LoVo (cell line): Measurements from ENCODE around the gene THSD7B.

Source experiments
- DNase-seq: peaks from one replicate; pipeline ENCODE4 v3.0.0-alpha.2; 2016; ENCODE audit warnings: low spot score

Gene THSD7B

DNA sequence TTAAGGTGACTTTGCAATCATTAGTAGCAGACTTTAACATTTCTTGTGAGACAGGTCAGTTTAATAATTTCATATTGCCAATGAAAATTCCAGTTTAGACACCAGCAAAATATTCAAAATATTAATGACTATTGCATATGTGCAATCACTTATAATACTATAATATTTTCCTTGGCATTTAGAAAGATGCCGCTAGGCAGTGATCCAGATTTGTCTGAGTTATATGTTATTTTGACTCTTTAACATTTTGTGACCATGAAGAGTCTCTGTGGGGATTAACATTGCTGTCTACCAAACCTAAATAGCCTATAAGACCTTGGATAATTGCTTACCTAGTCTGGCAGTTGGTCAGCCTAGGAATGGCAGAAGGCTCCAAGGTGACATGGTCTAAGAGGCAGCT lies 389.6 kb downstream of the THSD7B start:
- no peak for DNase-seq

DNA sequence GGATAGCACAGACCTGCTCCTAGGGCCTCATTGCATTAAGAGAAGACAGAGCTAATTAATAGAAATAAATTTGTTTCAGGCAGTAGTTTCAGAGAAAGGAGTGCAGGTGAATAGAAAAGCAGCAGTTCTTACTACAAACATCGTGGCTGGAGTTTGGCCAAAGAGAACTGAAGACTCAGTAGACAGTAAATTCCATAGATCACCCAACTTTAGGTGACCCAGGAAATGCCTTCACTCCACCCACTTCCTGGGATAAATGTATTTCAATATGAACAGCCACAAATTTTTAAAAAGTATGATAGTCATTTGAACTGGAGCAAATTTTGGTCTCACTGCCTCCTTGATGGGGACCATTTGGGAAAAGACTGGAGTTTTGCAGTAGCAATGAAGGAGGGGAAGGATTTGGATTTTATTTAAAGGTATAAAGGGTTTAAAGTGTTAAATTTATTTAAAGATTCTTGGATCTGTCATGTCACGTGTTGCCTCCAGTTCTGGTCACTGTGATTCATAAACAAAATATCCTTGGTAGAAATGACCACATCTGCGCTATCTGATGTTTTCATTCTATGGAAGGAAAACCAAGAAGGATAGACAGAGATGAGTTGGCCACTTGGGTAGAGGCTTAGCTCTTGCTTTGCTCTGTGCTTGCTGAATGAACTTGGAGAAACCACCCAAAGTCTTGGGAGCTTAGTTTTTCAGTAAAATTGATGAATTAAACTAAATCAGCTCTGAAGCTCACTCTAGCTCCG lies 390.2 kb downstream of the THSD7B start:
- no peak for DNase-seq

DNA sequence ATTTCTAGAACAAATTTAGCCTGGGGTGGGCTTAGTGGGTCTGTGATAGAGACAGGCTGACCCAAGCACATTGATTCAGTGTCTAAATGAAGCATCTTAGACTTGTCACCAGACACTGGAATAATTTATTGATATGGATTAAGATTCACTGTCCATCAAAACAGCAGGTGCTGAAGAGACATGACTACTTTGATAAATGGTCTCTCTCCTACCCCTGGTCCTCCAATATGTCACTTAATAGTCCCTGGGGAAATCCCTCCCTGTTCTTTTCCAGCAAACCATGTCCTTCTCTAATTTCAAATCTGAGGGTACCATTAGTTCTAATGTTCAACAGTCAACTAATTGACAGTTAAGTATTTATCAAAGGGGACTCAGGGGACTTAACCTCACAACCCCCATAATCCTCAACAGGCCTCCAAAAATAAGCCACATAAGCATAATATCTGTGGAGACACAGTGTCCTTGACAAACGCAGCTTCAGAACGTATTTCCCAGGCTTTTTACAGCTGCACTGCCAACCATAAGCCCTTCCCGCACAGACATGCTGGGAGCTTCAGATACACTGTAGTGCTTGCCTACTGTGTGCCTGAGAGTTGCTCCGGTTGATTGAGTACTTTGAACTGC lies 391.0 kb downstream of the THSD7B start:
- no peak for DNase-seq

DNA sequence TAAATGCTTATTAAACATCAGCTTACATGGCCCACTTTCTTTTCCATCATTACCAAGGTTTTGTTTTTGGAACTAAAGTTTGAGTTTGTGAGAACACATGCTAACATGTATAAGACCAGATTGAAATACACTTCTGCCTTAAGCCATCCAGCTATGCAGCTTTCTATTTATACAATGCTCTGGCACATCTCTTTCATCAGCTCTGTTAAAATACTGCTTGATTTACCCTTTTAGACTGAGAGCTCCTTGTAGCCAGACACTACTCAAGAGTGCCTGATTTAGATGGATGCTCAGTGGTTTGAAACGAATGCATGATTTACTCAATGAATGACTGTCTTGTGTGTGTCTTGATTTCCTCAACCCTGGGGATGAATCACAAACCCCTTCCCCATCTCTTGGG lies 392.5 kb downstream of the THSD7B start:
- no peak for DNase-seq

DNA sequence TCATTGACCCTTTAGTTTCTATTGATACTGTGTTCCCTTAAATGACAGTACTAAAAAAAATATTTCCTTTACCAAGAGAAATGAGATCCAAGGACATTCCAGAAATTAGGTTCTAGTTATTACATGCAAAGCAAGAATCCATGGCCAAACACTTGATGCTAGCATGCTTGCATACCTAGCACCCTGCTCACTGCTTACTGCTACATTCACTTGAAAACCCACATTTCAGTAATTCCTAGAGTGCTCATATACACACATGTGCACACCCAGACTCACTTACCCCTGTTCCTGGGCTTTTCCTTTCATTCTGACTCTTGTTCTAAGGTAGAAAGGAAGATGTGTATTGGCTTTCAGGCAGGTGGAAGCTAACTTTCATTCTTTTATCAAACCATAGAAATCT lies 395.9 kb downstream of the THSD7B start:
- DNase-seq = no peak

DNA sequence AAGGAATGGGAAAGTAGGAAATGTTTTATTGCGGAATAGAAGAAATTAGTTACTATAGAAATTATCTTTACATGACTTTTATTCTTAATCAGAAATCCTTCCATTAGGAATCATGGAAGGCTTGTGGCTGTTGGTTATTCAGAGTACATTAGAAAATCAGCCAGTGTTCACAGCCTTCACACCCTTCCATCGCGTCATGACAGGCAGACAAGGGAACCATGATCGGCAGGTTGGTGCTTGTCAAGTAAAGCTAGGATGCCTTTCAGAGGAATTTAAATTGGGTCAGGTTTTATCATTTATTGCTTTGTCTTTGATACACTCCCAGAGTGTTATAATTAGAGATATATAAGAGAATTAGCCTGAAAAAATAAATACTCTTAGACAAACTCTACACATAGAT lies 400.6 kb downstream of the THSD7B start:
- no peak for DNase-seq

DNA sequence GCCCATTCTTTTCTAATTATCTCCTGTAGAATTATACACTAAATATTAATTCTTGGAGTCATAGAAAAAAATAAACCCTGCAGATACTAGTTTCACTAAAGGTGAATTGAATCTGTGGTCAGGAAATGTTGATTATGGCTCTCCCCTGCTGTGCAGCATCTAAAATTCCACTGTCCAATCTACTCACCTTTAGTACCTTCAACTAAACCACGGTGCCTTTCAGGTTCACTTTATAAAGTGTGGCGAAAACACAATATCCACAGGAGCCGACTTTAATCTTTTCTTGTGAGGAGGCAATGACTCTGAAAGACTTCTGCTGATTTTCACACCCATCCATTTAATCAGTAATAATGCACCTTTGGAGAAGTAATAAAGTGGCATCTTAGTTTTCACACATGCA lies 402.3 kb downstream of the THSD7B start:
- DNase-seq = no peak

DNA sequence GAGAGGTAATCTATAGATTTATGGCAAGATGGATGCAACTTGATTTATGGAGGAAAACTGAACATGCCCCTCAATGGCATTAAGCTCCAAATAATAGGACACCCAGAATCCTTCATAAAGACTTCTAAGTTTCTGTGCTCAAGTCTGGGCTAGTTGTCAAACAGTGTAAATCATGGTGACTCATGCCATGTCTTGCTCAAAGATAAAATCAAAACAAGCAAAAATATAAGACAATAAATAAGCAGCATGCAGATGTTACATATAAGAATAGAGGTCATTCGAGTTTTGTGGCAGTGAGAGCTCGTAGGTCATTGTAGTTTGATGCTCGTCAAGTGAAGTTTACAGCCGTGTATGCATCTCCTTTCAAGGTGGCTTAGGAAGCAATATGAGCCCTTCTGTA lies 403.2 kb downstream of the THSD7B start:
- DNase-seq = no peak

DNA sequence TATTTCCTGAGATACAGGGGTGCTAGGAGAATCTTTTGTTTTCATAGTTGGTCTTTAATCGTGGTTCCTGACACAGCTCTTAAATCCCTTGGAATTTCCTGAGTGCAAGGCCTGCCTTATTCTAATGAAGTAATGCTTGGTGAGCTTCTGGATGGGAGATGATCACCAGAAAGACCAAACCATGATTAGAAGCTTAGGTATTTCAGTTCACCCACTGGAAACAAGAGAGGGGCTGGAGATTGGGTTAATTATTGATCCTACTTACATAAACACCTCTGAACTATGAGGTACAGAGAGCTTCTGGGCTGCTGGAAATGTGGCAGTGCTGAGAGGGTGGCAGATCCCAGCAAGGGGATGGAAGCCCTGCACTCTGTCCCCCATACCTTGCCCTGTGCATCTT lies 406.8 kb downstream of the THSD7B start:
- no peak for DNase-seq

DNA sequence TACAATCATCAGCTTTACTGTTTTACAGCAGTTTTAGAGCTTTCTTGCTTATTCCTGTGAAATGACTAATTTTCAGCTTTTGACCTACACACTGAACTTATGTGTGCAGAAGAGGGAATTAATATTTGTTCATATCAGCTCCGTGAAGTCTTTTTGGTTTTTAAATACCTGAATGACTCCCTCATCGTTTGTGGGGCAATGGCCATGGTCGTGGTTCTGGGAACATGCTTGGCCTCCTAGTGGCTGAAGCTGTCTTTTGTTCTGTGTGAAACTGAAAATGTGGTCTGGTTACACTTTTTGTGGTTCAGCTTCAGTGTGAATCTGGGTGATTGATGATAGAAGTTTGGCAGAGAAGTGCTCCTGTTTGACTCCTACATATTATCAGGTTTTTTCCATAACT lies 408.1 kb downstream of the THSD7B start:
- no peak for DNase-seq

DNA sequence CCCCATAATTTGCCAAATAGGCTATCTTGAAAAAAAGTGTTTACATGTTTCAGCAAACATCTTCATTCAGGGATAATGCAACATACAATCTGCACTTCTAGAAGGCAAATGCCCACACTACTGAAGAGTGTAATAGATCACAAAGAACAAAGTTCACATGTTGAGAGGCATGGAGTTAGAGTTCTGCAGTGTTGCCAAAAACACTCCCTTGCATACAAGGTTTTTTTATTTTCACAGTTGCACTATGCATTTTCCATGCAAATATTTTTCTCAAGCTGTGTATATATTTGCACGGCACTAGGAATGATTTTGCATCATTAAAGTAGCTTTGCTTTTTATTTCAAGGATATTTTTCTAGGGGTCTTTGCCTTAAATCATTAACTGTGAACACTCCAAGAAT lies 409.9 kb downstream of the THSD7B start:
- no peak for DNase-seq

DNA sequence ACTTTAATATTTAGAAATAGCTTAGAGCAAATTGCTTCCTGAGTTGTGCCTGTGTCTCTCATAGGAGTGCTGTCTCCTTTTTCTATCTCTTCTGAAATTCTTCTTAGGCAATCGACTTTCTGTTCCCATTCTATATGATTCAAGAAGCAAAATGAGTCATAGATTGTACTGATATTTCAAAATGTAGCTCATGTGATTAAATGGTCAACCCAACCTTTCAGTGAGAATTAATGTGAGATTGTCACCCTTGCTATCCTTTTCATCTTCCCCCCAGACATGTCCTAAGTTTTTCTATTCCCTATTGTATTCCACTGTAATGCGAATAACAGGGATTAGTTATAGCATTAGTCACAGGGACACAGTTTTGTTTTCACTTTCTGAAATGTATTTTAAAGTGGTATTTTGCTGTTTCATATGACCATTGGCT lies 413.6 kb downstream of the THSD7B start:
- no peak for DNase-seq

DNA sequence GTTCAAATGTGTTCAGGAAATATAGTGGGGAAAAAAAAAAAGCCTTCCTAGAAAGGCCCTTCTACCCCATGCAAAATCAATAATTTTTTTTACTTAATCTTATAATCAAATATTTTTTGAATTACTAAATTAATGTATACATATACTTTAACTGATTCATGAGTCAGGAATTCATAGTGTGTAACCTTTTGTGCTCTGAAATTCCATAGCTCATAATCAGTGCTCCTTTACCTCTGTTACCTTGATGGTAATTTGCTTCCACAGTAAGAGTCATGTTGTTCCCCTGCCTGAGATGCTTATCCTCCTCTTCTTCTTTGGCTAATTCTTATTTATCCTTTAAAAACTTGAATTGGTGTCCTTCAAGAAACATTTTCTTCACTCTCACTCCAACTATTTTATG lies 414.2 kb downstream of the THSD7B start:
- no peak for DNase-seq

DNA sequence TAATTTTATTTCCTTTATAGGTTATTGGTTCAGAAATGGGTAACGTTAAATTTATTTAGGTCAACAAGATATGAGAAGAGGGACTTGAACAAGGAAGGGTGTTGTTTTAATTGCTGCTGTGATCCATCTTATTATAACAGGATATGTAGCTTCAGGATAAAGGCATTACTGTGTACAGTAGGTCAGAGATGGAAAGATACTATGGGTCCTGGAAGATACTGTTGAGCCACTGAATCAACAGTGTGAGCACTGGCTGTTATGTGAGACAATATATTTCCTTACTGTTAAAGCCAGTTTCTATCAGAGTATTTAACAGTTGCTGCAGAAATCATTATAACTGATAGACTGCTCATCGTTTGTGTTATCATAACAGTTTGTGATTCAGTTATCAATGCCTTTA lies 414.7 kb downstream of the THSD7B start:
- no peak for DNase-seq

DNA sequence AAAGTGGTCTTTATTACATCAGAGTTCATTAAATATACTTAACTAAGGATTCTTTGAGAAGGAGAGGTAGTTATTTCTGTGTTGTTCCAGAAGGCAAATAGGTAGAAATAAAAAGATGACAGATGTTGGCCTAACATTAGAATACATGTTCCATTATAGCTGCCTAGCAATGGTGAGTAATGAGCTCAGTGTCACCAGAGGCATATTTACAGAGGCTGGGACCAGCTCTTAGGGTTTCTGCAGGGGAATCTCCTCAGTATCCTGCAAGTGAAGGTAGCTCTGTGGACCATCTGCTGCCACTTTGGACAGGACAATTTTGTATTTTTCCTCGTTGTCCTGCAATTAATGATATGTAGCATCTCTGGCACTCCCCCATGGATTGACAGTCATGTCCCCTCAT lies 416.0 kb downstream of the THSD7B start:
- no peak for DNase-seq

DNA sequence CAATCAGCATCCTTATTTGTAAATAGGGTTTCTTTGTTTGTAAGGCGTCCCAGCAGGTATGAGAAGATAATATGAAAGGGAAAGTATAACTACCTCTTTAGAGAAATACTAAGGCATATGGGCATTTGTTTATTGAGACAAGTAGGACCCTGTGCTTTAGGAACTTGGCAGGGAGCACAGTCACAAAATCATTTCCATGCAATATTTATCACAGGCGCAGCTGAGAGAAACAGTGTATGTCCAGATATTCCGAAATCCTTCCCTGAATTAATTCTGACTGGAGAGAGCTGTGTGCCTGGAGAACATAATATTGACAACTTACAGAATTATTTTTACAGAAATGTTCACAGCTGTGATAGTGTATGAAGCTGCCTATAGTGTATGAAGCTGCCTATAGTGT lies 416.7 kb downstream of the THSD7B start:
- DNase-seq = no peak

DNA sequence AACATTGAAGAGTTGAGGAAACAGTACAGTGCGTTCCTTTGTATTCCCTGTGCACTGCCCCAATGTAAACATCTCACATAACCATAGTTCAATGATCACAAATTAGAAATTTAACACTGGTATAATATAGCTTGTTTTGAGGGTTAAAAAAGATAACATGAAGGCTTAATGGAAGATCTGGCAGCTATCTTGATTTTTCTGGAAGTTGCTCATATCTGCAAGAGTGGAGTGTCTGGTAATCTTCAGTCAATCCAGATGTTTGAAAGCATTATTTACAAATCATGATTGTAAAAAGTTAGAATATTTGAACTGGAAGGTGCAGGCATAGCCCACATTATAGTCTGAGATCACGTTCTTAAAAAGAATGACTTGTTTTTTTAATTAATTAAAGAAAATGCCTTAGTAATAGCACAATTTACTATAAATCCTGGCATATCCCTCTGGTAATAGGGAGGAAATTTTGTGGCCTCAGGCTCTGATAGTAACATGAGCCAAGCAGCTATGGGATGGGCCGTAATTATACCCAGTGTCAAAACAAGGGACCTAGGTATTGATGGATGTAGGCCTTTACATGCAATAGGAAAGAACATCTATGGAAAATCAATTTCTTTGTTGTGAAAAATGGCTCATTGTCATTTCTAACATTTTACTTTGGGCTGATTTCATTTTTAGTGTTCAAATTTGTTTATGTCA lies 418.0 kb downstream of the THSD7B start:
- no peak for DNase-seq

DNA sequence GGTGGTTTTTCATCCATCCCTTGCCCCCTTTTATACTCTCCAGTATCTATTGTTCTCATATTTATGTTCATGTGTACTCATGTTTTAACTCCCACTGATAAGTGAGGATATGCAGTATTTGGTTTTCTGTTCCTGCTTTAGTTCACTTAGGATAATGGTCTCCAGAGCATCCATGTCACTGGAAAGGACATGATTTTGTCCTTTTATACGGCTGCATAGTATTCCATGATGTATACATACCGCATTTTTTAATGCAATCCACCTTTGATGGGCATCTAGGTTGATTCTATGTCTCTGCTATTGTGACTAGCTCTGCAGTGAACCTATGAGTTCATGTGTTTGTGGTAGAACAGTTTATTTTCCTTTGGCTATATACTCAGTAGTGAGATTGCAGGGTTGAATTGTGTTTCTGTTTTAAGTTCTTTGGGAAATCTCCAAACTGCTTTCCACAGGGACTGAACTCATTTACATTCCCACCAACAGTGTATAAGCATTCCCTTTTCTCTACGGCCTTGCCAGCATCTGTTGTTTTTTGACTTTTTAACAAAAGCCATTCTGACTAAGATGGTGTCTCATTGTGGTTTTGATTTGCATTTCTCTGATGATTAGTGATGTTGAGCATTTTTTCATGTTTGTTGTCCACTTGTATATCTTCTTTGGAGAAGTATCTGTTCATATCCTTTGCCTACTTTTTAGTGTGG lies 420.2 kb downstream of the THSD7B start:
- DNase-seq = no peak

DNA sequence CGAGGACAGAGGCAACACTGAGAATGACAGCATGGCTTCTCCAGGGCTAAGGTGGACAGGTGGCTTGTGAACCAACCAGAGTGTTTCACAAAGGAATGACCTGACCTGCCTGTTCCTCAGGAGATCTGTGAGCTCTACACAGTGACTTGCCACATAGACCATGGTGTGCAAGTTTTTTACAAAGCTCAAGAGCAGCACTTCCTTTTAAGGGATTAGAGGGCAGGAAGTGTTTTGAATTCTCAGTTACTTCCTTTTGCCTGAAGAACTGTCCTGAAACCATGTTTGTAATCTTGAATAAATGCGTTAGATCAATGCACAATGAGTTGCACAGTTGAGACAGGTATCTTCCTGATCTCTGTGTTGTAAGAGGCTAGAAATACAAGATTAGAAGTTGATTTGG lies 421.9 kb downstream of the THSD7B start:
- DNase-seq = no peak

DNA sequence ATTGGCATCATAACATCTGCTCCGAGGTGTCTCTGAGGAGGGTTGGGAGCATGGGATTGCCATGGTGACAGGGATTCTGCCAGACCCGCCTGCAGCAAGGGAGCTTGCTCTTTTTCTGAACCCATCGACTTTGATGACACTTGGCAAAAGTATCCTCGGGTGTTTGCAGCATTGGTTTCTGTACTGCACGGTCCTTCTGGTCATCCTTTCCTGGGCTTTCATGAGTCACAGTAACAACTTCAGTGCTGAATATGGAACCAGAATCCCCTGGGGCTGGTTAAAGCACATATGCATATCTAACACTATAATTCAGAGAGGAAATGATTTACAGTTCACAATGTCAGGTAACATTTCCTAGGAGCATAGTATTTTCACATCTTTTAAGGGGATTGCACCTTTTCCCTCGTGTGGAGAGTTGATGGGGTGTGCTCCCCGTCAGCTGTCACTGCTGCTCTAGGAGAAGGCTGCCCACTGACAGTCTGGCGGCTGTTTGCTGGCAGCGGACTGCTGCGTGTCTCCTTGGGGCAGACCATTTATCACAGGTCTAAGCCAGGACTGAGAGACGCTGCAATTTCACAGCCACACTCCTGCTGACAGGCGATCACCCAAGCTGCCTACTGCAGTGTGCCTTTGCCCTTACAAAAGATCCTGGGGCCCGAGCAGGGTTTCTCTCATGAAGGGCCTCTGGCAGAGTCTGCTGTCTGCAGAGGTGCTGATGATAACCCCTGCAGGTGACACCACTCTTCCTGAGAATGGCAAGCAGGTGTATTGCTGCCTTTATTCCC lies 425.3 kb downstream of the THSD7B start:
- no peak for DNase-seq

DNA sequence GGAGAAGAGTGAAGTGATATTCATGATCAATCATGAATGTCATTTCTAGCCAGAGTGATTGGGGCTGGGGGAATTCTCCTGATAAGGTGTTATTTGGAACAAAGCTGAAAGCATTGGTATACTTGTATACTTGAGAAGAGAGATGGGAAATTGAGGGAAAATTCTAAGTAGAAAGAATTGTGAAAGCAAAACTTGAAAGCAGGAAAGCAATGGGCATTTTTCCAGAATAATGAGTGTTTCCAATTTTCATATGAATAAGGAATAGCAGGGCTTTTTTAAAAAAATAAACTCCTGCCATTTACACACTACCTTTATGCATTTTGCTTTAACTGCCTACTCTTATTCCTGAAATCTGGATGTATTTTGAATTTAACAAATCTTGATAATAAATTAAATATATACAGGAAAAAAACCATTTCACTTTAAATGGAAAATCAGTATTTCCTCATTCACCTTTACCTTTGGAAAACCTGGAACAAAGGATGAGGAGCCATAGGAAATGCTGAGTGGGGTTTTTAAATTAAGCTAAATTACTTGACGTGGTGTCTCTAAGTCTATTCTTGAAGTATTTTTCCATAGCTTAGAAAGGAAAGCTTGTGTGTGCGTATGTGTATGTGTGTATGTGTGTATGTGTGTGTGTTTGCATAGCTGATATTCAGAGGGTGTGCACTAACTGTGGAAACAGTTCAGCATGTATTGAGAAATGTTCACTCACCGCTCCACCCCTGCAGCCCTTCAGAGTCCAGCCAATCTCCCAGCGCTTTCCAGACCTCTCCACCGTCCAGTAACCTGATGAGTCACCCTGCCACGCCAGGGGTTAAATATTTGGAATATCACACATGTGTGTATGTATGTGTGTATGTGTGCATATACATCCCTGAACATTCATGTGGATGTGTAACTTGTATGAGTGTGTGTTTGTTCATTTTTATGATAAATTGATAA lies 427.3 kb downstream of the THSD7B start:
- DNase-seq = no peak
